Heart left ventricle (tissue), 16 donors: ENCODE data around the gene S100PBP. TPM values are rescaled to one million over a fixed set of nuclear protein-coding genes. Genes with fewer than 3 reads are reported as not detected.

Experiments
- ATAC-seq, 4 donors: fragments of 200-7000 bp; cut with Tn5 transposase; one replicate each; pipeline ENCODE4 v1.9.1; 2020 to 2022; ENCODE audit warnings: moderate library complexity in 4 of 4, mild to moderate bottlenecking in 3 of 4, moderate number of reproducible peaks in 1 of 4
- DNase-seq, 5 donors: peaks; one replicate each; pipeline ENCODE4 v3.0.0-alpha.2; 2020
- H3K27ac ChIP-seq, 12 donors: fragments of 200-600 bp; sonication (generic) in 4 of 12; one replicate each; pipeline versions ENCODE4 v1.5.0 to v1.8.0; 2016 to 2022; ENCODE audit warnings: mild to moderate bottlenecking in 2 of 12
- H3K27me3 ChIP-seq, 9 donors: fragments of 200-600 bp; sonication (generic) in 2 of 9; one replicate each; pipeline versions ENCODE4 v1.5.1 to v1.8.0; 2016 to 2022; ENCODE audit warnings: mild to moderate bottlenecking in 3 of 9
- H3K36me3 ChIP-seq, 9 donors: fragments of 200-600 bp; sonication (generic) in 2 of 9; one replicate each; pipeline versions ENCODE4 v1.5.0 to v1.8.0; 2018 to 2022; ENCODE audit warnings: mild to moderate bottlenecking in 2 of 9
- H3K4me1 ChIP-seq, 12 donors: fragments of 200-600 bp; sonication (generic) in 4 of 12; one replicate each; pipeline versions ENCODE4 v1.5.0 to v1.8.0; 2016 to 2022; ENCODE audit warnings: mild to moderate bottlenecking in 3 of 12
- H3K4me3 ChIP-seq, 12 donors: fragments of 200-600 bp; sonication (generic) in 4 of 12; one replicate each; pipeline versions ENCODE4 v1.5.0 to v1.8.0; 2017 to 2022; ENCODE audit warnings: mild to moderate bottlenecking in 9 of 12, moderate library complexity in 4 of 12
- H3K9me3 ChIP-seq, 12 donors: fragments of 200-600 bp; sonication (generic) in 4 of 12; one replicate each; pipeline versions ENCODE4 v1.5.0 to v1.8.0; 2016 to 2022; ENCODE audit warnings: mild to moderate bottlenecking in 1 of 12
- CTCF ChIP-seq, 12 donors: fragments of 200-600 bp; sonication (generic) in 4 of 12; IDR thresholded peaks; one replicate each; pipeline versions ENCODE4 v1.5.0 to v1.8.0; 2018 to 2022; ENCODE audit warnings: antibody characterized with exemption in 12 of 12, mild to moderate bottlenecking in 5 of 12
- POLR2A ChIP-seq, 2 donors: fragments of 450-650 bp; IDR thresholded peaks; one replicate each; pipeline ENCODE4 v1.6.1; 2017; ENCODE audit warnings: antibody characterized with exemption in 2 of 2, mild to moderate bottlenecking in 2 of 2, moderate library complexity in 2 of 2
- WGBS, 4 donors: extraction: QIAGEN DNeasy Blood & Tissue Kit in 2 of 4; methylation state at CpG; one replicate each; pipeline versions ENCODE4 v1.1.5 to v1.1.7; 2013 to 2018; 5-methylcytosine and 5-hydroxymethylcytosine counted together
- intact Hi-C, 10 donors: fragments of 100-400 bp; cut with DNase I; formaldehyde crosslinking; loops; one replicate each; pipeline versions ENCODE4 v1.11.1 to v1.14.2; 2022
- polyA plus RNA-seq, 2 donors: library from polyadenylated mRNA; stranded (reverse); fragments of 200-250 nt; gene quantifications; one replicate each; pipeline ENCODE4 v1.2.3, GENCODE V29; 2013
- total RNA-seq, 9 donors: library from RNA; depleted of rRNA in 2 of 9; stranded (reverse); fragments of >200 nt in 2 of 9; fragmentation: NEBNext Ultra II Directional in 3 of 9; extraction: Animal tissue kit (Norgen Biotek cat#: 25700) in 3 of 9; gene quantifications; one replicate each; pipeline versions ENCODE4 v1.1.0 to v1.2.4, GENCODE V29; 2016 to 2023
- donor health status: ischemic (EF 13 %, LVEDD 7.1; RV severe dilation, severe dysfunction).
- donor health status: healthy with polysubstance abuse.
- donor health status: DM: no; HTN: yes; CAD: no.
- donor health status: DM: no; HTN: no; CAD: no.
- donor health status: ischemic (EF 25% LVEDD 6.9; RV normal size, moderate dysfunction).
- donor health status: ischemic (EF 25% LVEDD 5.7; RV mildly dilated, moderate dysfunction).
- donor health status: healthy.
- donor health status: DM: yes; HTN: yes; CAD: no.
- donor health status: ischemic (EF 35%, LVEDD 5.7; RV mildly dilated, moderate dysfunction).
- donor health status: nonischemic (EF 11% LVEDD 7.7; RV severe dilation, severe dysfunction).
- donor health status: DM: yes; HTN: yes; CAD: no.
- donor health status: PGD.
- donor health status: ischemic (EF 29% LVEDD 5.4; RV normal size, mild dysfunction).
- donor health status: nonischemic (EF 23%, LVEDD 6.1; RV moderate dilation, normal function).

The S100PBP gene
- total and polyA plus RNA-seq, 11 donors = 5.8 to 21.2 (median 10.7) TPM

GRCh38 chr1:32873484-32873883 is 56.0 kb downstream of the S100PBP start:
- no peaks in the 10 kb centered on the region for H3K9me3 ChIP-seq
- WGBS, 4 donors = 87 to 89% (median 88%) methylated on average over 5 of the region's 5 CpGs
- intact Hi-C loops = loop anchor here in 9 of 10 donors (2.0 to 10.0 kb wide), 7 partner anchors 46 to 469 kb away; partner anchors contain the start of genes S100PBP (in 5 of the 9), YARS1 (in 5 of the 9) and AZIN2 (in 1 of the 9)

GRCh38 chr1:32874860-32875752 is 57.7 kb downstream of the S100PBP start:
- Histone ChIP-seq H3K4me1 (peaks cover 0 to 51% (median 18%) of the 10 kb centered on the region in 12 donors), H3K9me3 (no peaks in the 10 kb centered on the region), H3K36me3 (no peaks in the 10 kb centered on the region), H3K27ac (no peak overlapping the region), H3K27me3 (peaks cover 0 to 23% (median 0%) of the 10 kb centered on the region in 9 donors), H3K4me3 (no peak overlapping the region)
- no peak for ATAC-seq
- WGBS, 4 donors = 80 to 83% (median 81%) methylated on average over 5 of the region's 5 CpGs
- no peak for TF ChIP-seq CTCF (IDR thresholded peaks at IDR 0.05)
- TF ChIP-seq POLR2A (IDR thresholded peaks at IDR 0.05) = no peak
- intact Hi-C loops = loop anchor here (5.0 to 10.0 kb wide), 7 partner anchors 48 to 470 kb away; partner anchors contain the start of genes S100PBP (in 5 of the 10), YARS1 (in 5 of the 10) and AZIN2 (in 1 of the 10)
- DNase-seq = no peak

More at GRCh38 chr1:32873484-32873883, 56.0 kb downstream of the S100PBP start:
- Histone ChIP-seq H3K27me3 (peaks cover 0 to 25% (median 0%) of the 10 kb centered on the region in 9 donors), H3K36me3 (no peaks in the 10 kb centered on the region), H3K4me3 (no peak overlapping the region), H3K27ac (no peak overlapping the region), H3K4me1 (peaks cover 0 to 51% (median 17%) of the 10 kb centered on the region in 12 donors)
- ATAC-seq (no peak), DNase-seq (no peak)
- TF ChIP-seq POLR2A (IDR thresholded peaks at IDR 0.05) (no peak), CTCF (IDR thresholded peaks at IDR 0.05) (no peak)

- H3K4me3 ChIP-seq = no peak overlapping the region
- no peaks in the 10 kb centered on the region for H3K36me3 ChIP-seq
- no peaks in the 10 kb centered on the region for H3K9me3 ChIP-seq
- intact Hi-C loops = loop anchor here in 9 of 10 donors (1.0 to 10.0 kb wide), 7 partner anchors 162 to 472 kb away; partner anchors contain the start of gene AZIN2 (in 1 of the 9)
- TF ChIP-seq POLR2A (IDR thresholded peaks at IDR 0.05) = no peak
- peak; percentile 51 to 90 (median 82) for TF ChIP-seq CTCF (IDR thresholded peaks at IDR 0.05)
- WGBS, 4 donors = 38 to 68% (median 53%) methylated on average over 8 to 16 of the region's 16 CpGs
- ATAC-seq = peak; percentile 16 to 69 (median 56)
- peaks cover 0 to 12% (median 0%) of the 10 kb centered on the region in 9 donors for H3K27me3 ChIP-seq
- peaks cover 0 to 49% (median 16%) of the 10 kb centered on the region in 12 donors for H3K4me1 ChIP-seq
- H3K27ac ChIP-seq = no peak overlapping the region
- DNase-seq = peak in 4 of 5 donors; percentile 55 to 80 (median 62)
These were observed 59.1 kb downstream of the S100PBP start for GRCh38 chr1:32876341-32877210.
